Measurements from ENCODE around the gene CD160. TPM values are rescaled to one million over a fixed set of nuclear protein-coding genes. Genes with fewer than 3 reads are reported as not detected.

Gene CD160
- total and polyA plus RNA-seq, 2 of the 13 experiments (the other 11 are each of a cell fraction or from before 2014, with no cell fraction given), result 0.09 TPM; not detected in 1

DNA sequence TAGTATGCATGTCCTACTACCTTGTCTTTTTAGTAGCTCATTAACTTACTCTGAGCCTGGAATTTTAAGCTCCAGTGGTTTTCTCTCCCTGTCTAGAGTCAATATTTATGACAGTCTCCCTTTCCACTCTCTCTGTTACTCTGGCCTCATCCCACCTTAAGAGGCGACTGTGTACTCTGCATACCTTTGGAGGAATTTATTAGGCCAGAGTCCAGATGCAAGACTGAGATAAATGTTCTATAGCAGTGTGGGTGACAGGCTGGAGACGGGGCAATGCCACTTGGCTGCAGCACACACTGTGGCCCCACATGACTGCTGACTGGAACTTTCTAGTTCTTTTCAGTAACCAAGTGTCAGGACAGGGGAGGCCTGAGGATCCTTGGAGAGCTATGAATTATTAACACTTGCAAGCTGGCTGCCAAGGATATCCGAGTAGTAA is 8.1 kb upstream of the CD160 start (continued):
- TF ChIP-seq FOXJ3 (CRISPR knock-in tag; IDR thresholded peaks at IDR 0.05; ENCODE audit: borderline replicate concordance), result peak; percentile 84; the same call in 1 of the 2 replicates
- peak; percentile 51; the same call in 1 of the 2 replicates for TF ChIP-seq ZMYM3 (CRISPR knock-in tag; IDR thresholded peaks at IDR 0.05)
- TF ChIP-seq LCORL (IDR thresholded peaks at IDR 0.05), result no peak
- TF ChIP-seq LCORL (CRISPR knock-in tag; IDR thresholded peaks at IDR 0.05), result peak; percentile 59; the same call in 1 of the 2 replicates
- no peak for TF ChIP-seq NR1H2 (CRISPR knock-in tag; IDR thresholded peaks at IDR 0.05; ENCODE audit: borderline replicate concordance, low read depth)
- TF ChIP-seq CBX1 (IDR thresholded peaks at IDR 0.05; ENCODE audit: low read depth), result no peak
- TF ChIP-seq MYNN (CRISPR knock-in tag; IDR thresholded peaks at IDR 0.05; ENCODE audit: low read depth), result no peak
- TF ChIP-seq POLR2G (IDR thresholded peaks at IDR 0.05; ENCODE audit: low read depth, low read length), result no peak
- TF ChIP-seq, protein P1, sequence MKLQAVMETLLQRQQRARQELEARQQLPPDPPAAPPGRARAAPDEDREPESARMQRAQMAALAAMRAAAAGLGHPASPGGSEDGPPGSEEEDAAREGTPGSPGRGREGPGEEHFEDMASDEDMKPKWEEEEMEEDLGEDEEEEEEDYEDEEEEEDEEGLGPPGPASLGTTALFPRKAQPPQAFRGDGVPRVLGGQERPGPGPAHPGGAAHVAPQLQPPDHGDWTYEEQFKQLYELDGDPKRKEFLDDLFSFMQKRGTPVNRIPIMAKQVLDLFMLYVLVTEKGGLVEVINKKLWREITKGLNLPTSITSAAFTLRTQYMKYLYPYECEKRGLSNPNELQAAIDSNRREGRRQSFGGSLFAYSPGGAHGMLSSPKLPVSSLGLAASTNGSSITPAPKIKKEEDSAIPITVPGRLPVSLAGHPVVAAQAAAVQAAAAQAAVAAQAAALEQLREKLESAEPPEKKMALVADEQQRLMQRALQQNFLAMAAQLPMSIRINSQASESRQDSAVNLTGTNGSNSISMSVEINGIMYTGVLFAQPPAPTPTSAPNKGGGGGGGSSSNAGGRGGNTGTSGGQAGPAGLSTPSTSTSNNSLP (IDR thresholded peaks at IDR 0.05; ENCODE audit: low read depth, low read length), result no peak
- TF ChIP-seq TBX2 (CRISPR knock-in tag; IDR thresholded peaks at IDR 0.05; ENCODE audit: borderline replicate concordance), result 0 out of 2 replicates have a peak, but pooled peaks have one; percentile 30
- TF ChIP-seq, protein P2, sequence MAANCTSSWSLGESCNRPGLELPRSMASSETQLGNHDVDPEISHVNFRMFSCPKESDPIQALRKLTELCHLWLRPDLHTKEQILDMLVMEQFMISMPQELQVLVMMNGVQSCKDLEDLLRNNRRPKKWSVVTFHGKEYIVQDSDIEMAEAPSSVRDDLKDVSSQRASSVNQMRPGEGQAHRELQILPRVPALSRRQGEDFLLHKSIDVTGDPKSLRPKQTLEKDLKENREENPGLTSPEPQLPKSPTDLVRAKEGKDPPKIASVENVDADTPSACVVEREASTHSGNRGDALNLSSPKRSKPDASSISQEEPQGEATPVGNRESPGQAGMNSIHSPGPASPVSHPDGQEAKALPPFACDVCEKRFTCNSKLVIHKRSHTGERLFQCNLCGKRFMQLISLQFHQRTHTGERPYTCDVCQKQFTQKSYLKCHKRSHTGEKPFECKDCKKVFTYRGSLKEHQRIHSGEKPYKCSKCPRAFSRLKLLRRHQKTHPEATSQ (CRISPR knock-in tag; IDR thresholded peaks at IDR 0.05; ENCODE audit: borderline replicate concordance), result 0 out of 2 replicates have a peak, but pooled peaks have one; percentile 34
- no peak for TF ChIP-seq ZNF431 (CRISPR knock-in tag; IDR thresholded peaks at IDR 0.05; ENCODE audit: borderline replicate concordance, low read depth)
- TF ChIP-seq EP300 (IDR thresholded peaks at IDR 0.05; ENCODE audit: low read depth in 2 of 2, low read length in 2 of 2), result peak; percentile 21 to 76; a peak in 2 of 4 replicates
- TF ChIP-seq EP300 (CRISPR knock-in tag; IDR thresholded peaks at IDR 0.05; ENCODE audit: borderline replicate concordance), result peak; percentile 39; the same call in 1 of the 2 replicates
- no peak for TF ChIP-seq ZSCAN21 (CRISPR knock-in tag; IDR thresholded peaks at IDR 0.05; ENCODE audit: borderline replicate concordance)
- TF ChIP-seq NR2F2 (IDR thresholded peaks at IDR 0.05; ENCODE audit: borderline replicate concordance, low read depth), result no peak
- no peak for TF ChIP-seq HIVEP1 (CRISPR knock-in tag; IDR thresholded peaks at IDR 0.05)
- no peak for TF ChIP-seq ZFP36 (IDR thresholded peaks at IDR 0.05; ENCODE audit: borderline replicate concordance, low read depth, low read length, partially characterized antibody)
- TF ChIP-seq PAWR (CRISPR knock-in tag; IDR thresholded peaks at IDR 0.05; ENCODE audit: borderline replicate concordance), result no peak
- TF ChIP-seq ZNF12 (CRISPR knock-in tag; IDR thresholded peaks at IDR 0.05), result peak; percentile 27; the same call in 1 of the 2 replicates
- TF ChIP-seq ZNF121 (CRISPR knock-in tag; IDR thresholded peaks at IDR 0.05), result peak; percentile 55; the same call in 1 of the 2 replicates
- TF ChIP-seq CREM (IDR thresholded peaks at IDR 0.05), result peak; percentile 51
- no peak for TF ChIP-seq CREM (CRISPR knock-in tag; IDR thresholded peaks at IDR 0.05)
- peak; percentile 63; the same call in 1 of the 2 replicates for TF ChIP-seq HNF1A (IDR thresholded peaks at IDR 0.05; ENCODE audit: low read depth)
- peak; percentile 81; the same call in 1 of the 2 replicates for TF ChIP-seq HNF1A (CRISPR knock-in tag; IDR thresholded peaks at IDR 0.05; ENCODE audit: borderline replicate concordance)
